Gastrocnemius medialis (tissue), 4 donors: ENCODE results near the gene VSTM2L. TPM values are rescaled to one million over a fixed set of nuclear protein-coding genes. Genes with fewer than 3 reads are reported as not detected.

Experiments
- ATAC-seq, 2 donors: fragments of 150-250 bp; one replicate each; pipeline ENCODE4 v1.9.1; 2016
- DNase-seq, 2 donors: peaks; one replicate each; pipeline ENCODE4 v3.0.0-alpha.2; 2019
- H3K27ac ChIP-seq, 4 donors: fragments of 200-600 bp; sonication (generic); 1 replicate in 1 of 4; 2 replicates in 3 of 4; pipeline ENCODE4 v1.5.1; 2016 to 2018; ENCODE audit warnings: mild to moderate bottlenecking in 2 of 4, moderate library complexity in 1 of 4
- H3K27me3 ChIP-seq, 3 donors: fragments of 200-600 bp; sonication (generic) in 2 of 3; 1 replicate in 1 of 3; 2 replicates in 2 of 3; pipeline versions ENCODE4 v1.5.1 to v1.6.0; 2016 to 2019; ENCODE audit warnings: mild to moderate bottlenecking in 1 of 3, moderate library complexity in 1 of 3
- H3K36me3 ChIP-seq, 2 donors: fragments of 200-600 bp; sonication (generic) in 1 of 2; one replicate each; pipeline ENCODE4 v1.5.1; 2017 to 2018
- H3K4me1 ChIP-seq, 2 donors: fragments of 200-600 bp; sonication (generic) in 1 of 2; one replicate each; pipeline ENCODE4 v1.5.1; 2016 to 2017; ENCODE audit warnings: mild to moderate bottlenecking in 2 of 2
- H3K4me3 ChIP-seq, 4 donors: fragments of 200-600 bp; sonication (generic) in 3 of 4; 1 replicate in 1 of 4; 2 replicates in 3 of 4; pipeline ENCODE4 v1.5.1; 2016 to 2019; ENCODE audit warnings: mild to moderate bottlenecking in 2 of 4
- H3K9me3 ChIP-seq, 3 donors: fragments of 200-600 bp; sonication (generic) in 2 of 3; 1 replicate in 1 of 3; 2 replicates in 2 of 3; pipeline ENCODE4 v1.5.1; 2016 to 2019
- CTCF ChIP-seq, 5 experiments: fragments of 450-650 bp in 3 of 5; fragments of 200-600 bp in 2 of 5; sonication (generic) in 2 of 5; IDR thresholded peaks in 4 of 5; conservative IDR thresholded peaks in 1 of 5; 1 replicate in 4 of 5; 2 replicates in 1 of 5; pipeline ENCODE4 v1.5.1; 2016 to 2019; ENCODE audit warnings: antibody characterized with exemption in 5 of 5, mild to moderate bottlenecking in 3 of 5, moderate library complexity in 3 of 5
- POLR2A ChIP-seq, 2 donors: fragments of 450-650 bp; IDR thresholded peaks; one replicate each; pipeline ENCODE4 v1.6.1; 2017; ENCODE audit warnings: antibody characterized with exemption in 2 of 2, mild to moderate bottlenecking in 2 of 2, moderate library complexity in 2 of 2
- in situ Hi-C, 4 donors: fragments of 200-750 bp; cut with MboI; loops; one replicate each; pipeline versions ENCODE4 v1.15.0 to v1.8.0; 2017; ENCODE audit warnings: low sequenced_read_pairs in 4 of 4
- intact Hi-C: fragments of 100-400 bp; cut with DNase I; formaldehyde crosslinking; loops from one replicate; pipeline ENCODE4 v1.15.1; 2023; ENCODE audit warnings: low total_unique reads
- total RNA-seq, 4 donors: library from RNA; depleted of rRNA; stranded (reverse); fragments of >200 nt; gene quantifications; one replicate each; pipeline versions ENCODE4 v1.1.0 to v1.2.3, GENCODE V29; 2016

The VSTM2L gene
- total RNA-seq, 4 donors from 2014 or later, result 1.6 to 2.6 (median 2.4) TPM; not detected in 1

- Histone ChIP-seq H3K27ac (no peak overlapping the region), H3K36me3 (no peaks in the 10 kb centered on the region), H3K4me3 (no peak overlapping the region), H3K27me3 (no peaks in the 10 kb centered on the region), H3K9me3 (no peaks in the 10 kb centered on the region), H3K4me1 (no peaks in the 10 kb centered on the region)
- TF ChIP-seq CTCF (IDR thresholded peaks at IDR 0.05 in 4 of 5, conservative IDR thresholded peaks at IDR 0.05 in 1 of 5), result no peak
- no peak for TF ChIP-seq POLR2A (IDR thresholded peaks at IDR 0.05)
- in situ Hi-C loops (no loop called here), intact Hi-C loops (no loop called here)
- ATAC-seq (no peak), DNase-seq (no peak)
Observed at GRCh38 chr20:37893566-37894241, 9.2 kb upstream of the VSTM2L start.

- in situ Hi-C loops (no loop called here), intact Hi-C loops (no loop called here)
- DNase-seq (no peak), ATAC-seq (no peak)
- TF ChIP-seq POLR2A (IDR thresholded peaks at IDR 0.05) (no peak), CTCF (IDR thresholded peaks at IDR 0.05 in 4 of 5, conservative IDR thresholded peaks at IDR 0.05 in 1 of 5) (no peak)
- Histone ChIP-seq H3K4me1 (no peaks in the 10 kb centered on the region), H3K27me3 (no peaks in the 10 kb centered on the region), H3K4me3 (no peak overlapping the region), H3K27ac (no peak overlapping the region), H3K36me3 (no peaks in the 10 kb centered on the region), H3K9me3 (no peaks in the 10 kb centered on the region)
Observed at GRCh38 chr20:37894454-37894853, 8.5 kb upstream of the VSTM2L start.

- no peak overlapping the region for H3K4me3 ChIP-seq
- DNase-seq, result no peak
- peaks cover 0 to 4% (median 0%) of the 10 kb centered on the region in 3 donors for H3K27me3 ChIP-seq
- no peak for TF ChIP-seq CTCF (IDR thresholded peaks at IDR 0.05 in 4 of 5, conservative IDR thresholded peaks at IDR 0.05 in 1 of 5)
- no peak overlapping the region for H3K27ac ChIP-seq
- no peak for ATAC-seq
- in situ Hi-C loops, result no loop called here
- no peaks in the 10 kb centered on the region for H3K36me3 ChIP-seq
- no peaks in the 10 kb centered on the region for H3K9me3 ChIP-seq
- H3K4me1 ChIP-seq, result no peaks in the 10 kb centered on the region
- intact Hi-C loops, result no loop called here
Observed at GRCh38 chr20:37895166-37895565, 7.8 kb upstream of the VSTM2L start.

- Histone ChIP-seq H3K27me3 (peaks cover 10 to 18% (median 14%) of the 10 kb centered on the region in 3 donors), H3K9me3 (no peaks in the 10 kb centered on the region), H3K36me3 (no peaks in the 10 kb centered on the region), H3K27ac (no peak overlapping the region), H3K4me1 (no peaks in the 10 kb centered on the region), H3K4me3 (no peak overlapping the region)
- DNase-seq (no peak), ATAC-seq (no peak)
- TF ChIP-seq POLR2A (IDR thresholded peaks at IDR 0.05) (no peak), CTCF (IDR thresholded peaks at IDR 0.05 in 4 of 5, conservative IDR thresholded peaks at IDR 0.05 in 1 of 5) (no peak)
- in situ Hi-C loops (no loop called here), intact Hi-C loops (no loop called here)
Observed at GRCh38 chr20:37896932-37897548, 5.9 kb upstream of the VSTM2L start.
